ENCODE results near the gene DENND2D. TPM values are rescaled to one million over a fixed set of nuclear protein-coding genes. Genes with fewer than 3 reads are reported as not detected.

DENND2D gene
- polyA plus RNA-seq, 1 experiment: 1.3 TPM

DNA sequence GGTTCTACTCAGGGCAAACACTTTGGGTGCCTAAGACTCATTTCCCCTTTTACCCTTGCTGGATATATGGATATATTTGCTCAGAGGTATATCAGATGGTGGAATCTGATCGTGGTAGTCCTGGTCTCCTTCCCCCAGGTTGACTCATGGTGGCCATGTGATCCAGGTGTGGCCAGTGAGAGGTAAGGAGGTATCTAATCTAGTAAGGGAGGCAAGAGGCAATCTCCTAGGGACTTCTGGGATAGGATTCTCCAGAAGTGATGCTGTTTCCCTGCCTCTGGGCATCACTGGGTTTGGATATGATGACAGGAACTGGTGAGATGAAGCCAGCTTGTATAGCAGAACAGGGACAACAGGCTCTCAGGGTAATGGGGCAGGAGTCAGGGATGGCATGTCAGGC, 8.5 kb upstream of the DENND2D start:
- no peak overlapping the region for H3K27ac ChIP-seq (ENCODE audit: low read depth, low read length)
- DNase-seq (ENCODE audit: low read depth, low spot score): no peak
- no peak overlapping the region for H3K4me3 ChIP-seq (ENCODE audit: low read depth, low read length)
- POLR2A ChIA-PET: no interaction called here
- no peaks in the 10 kb centered on the region; the same call in 1 of the 2 replicates for H3K9me3 ChIP-seq (ENCODE audit: control insufficient read depth, insufficient read depth, low read length)
- TF ChIP-seq, protein P1, sequence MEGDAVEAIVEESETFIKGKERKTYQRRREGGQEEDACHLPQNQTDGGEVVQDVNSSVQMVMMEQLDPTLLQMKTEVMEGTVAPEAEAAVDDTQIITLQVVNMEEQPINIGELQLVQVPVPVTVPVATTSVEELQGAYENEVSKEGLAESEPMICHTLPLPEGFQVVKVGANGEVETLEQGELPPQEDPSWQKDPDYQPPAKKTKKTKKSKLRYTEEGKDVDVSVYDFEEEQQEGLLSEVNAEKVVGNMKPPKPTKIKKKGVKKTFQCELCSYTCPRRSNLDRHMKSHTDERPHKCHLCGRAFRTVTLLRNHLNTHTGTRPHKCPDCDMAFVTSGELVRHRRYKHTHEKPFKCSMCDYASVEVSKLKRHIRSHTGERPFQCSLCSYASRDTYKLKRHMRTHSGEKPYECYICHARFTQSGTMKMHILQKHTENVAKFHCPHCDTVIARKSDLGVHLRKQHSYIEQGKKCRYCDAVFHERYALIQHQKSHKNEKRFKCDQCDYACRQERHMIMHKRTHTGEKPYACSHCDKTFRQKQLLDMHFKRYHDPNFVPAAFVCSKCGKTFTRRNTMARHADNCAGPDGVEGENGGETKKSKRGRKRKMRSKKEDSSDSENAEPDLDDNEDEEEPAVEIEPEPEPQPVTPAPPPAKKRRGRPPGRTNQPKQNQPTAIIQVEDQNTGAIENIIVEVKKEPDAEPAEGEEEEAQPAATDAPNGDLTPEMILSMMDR (IDR thresholded peaks at IDR 0.05; ENCODE audit: low read depth, low read length): no peak
- peaks cover 15% of the 10 kb centered on the region for H3K27me3 ChIP-seq (ENCODE audit: control insufficient read depth, insufficient read depth, low read length)
- CTCF ChIA-PET: no interaction called here

DNA sequence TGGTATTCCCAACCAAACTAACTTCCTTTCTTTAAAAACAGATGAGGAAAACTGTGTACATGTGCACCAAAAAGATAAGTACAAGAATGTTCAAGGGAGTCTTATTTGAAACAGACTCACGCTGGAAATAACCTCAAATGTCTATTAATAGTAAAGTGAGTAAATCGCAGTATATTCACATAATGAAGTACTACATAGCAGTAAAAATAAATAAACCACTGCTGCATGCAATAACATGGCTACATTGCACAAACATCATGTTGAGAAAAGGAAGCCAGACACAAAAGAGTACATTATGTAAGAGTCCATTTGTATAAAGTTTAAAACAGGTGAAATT, 5.2 kb upstream of the DENND2D start:
- H3K9me3 ChIP-seq (ENCODE audit: control insufficient read depth, insufficient read depth, low read length): no peaks in the 10 kb centered on the region; the same call in 1 of the 2 replicates
- CTCF ChIA-PET: no interaction called here
- DNase-seq (ENCODE audit: low read depth, low spot score): no peak
- H3K27ac ChIP-seq (ENCODE audit: low read depth, low read length): no peak overlapping the region
- H3K27me3 ChIP-seq (ENCODE audit: control insufficient read depth, insufficient read depth, low read length): peaks cover 26% of the 10 kb centered on the region
- no peak overlapping the region for H3K4me3 ChIP-seq (ENCODE audit: low read depth, low read length)
- POLR2A ChIA-PET: no interaction called here
- TF ChIP-seq, protein P1 (IDR thresholded peaks at IDR 0.05; ENCODE audit: low read depth, low read length): no peak

DNA sequence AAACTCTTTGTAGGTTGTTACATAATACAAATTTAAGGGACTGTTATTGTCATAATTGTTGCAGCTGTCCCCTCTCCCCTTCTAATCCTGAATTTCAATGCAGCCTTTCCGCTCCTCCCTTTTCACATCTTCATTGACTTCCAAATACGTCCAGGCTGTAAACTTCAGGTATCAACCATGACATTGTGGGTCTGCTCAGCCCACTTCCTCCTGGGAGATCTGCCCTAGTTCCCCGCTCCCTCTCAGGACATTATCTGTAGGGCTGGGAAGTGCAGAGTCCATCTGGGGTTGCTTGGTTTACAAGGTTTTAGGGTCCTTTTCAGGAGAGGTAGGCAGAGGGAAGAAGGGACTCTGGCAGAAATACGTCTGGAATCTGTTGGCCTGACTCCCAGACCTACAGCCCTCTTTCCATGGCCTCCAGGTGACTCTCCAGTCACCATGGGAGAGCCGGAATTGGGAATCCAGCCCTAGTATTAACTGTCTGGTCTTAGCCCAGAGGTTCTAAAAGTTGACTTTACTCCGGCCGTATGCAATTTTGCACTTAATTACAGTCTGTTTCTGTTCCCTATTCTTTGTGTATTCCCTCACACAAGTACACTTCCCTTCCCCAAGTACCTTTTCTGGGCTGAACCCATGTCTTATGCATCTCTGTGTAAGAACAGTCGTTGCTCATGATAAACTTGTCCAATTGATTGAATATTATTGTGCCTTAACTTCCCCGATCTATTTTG, 4.7 kb upstream of the DENND2D start:
- ChIA-PET CTCF (no interaction called here), POLR2A (no interaction called here)
- no peak for DNase-seq (ENCODE audit: low read depth, low spot score)
- H3K27ac ChIP-seq (ENCODE audit: low read depth, low read length): no peak overlapping the region
- H3K27me3 ChIP-seq (ENCODE audit: control insufficient read depth, insufficient read depth, low read length): peaks cover 26% of the 10 kb centered on the region
- H3K9me3 ChIP-seq (ENCODE audit: control insufficient read depth, insufficient read depth, low read length): no peaks in the 10 kb centered on the region; the same call in 1 of the 2 replicates
- TF ChIP-seq, protein P1 (IDR thresholded peaks at IDR 0.05; ENCODE audit: low read depth, low read length): no peak
- no peak overlapping the region for H3K4me3 ChIP-seq (ENCODE audit: low read depth, low read length)

DNA sequence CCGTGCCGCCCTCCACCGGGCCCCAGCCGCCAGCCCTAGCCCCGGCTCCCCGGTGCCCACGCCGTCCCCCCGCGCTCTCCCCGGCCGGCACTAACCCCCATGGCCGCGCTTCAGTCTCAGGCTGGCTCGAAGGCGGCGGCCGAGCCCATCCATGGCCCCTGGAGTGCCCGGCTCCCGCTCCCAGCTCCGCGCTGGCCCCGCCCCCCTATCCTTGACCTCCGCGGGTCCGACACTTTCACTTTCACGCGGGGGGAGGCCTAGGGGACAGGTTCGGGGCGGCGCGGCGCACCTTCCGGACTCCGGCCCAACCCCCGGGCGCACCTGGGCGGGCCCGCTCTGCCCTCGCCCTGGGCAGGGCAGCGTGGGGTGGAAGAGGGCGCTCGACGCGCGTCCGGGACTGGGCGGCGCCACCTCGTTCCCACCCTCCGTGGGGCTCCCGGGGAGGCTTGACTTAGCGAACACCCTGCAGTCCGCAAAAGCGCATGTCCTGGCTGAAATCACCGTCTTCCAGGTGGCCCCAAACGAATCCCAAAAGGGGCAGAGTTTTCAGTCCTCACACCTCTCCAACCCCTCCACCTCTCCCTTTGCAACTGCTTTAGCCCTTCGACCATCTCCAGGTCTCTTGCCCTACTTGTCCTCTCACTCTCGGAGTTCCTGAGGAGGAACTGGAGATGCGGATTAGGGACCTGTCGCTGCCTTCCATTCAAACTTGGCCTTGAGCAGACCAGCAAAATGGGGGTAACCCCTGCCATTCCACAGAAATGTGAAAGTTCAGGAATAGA, 3.9 kb upstream of the DENND2D start:
- Histone ChIP-seq H3K27ac (ENCODE audit: low read depth, low read length) (no peak overlapping the region), H3K9me3 (ENCODE audit: control insufficient read depth, insufficient read depth, low read length) (no peaks in the 10 kb centered on the region; the same call in 1 of the 2 replicates), H3K27me3 (ENCODE audit: control insufficient read depth, insufficient read depth, low read length) (peaks cover 26% of the 10 kb centered on the region), H3K4me3 (ENCODE audit: low read depth, low read length) (peak overlapping the region; percentile 54)
- ChIA-PET POLR2A (no interaction called here), CTCF (interaction anchor here (0.7 kb wide), 1 partner anchor 174 kb away, joined by 3 read pairs; no protein-coding TSS in a partner anchor)
- DNase-seq (ENCODE audit: low read depth, low spot score): no peak
- TF ChIP-seq, protein P1 (IDR thresholded peaks at IDR 0.05; ENCODE audit: low read depth, low read length): no peak

DNA sequence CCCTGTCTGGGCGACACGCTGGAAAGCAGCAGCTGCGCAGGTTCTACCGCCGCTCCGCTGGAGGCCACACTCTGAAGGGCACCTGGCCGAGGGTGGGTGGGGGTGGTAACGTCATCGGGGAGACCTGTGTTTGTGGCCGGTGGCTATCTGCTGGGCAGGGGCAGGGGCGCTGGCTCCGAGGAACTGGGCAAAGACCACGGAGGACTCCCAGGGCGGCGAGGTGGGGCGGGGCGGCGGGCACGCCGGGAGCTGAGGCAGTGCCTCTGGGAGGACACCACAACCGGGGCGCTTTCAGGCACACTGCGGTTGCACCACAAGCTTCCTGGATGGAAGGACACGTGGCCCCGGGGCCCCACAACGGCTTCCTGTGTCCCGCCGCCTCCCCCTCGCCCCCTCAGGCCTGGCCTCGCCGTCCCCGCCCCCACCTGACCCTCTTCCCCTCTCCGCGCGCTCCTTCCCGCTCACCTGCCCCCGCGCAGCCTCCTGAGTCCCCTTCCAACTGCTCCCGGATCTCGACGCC, 3.3 kb upstream of the DENND2D start:
- H3K4me3 ChIP-seq (ENCODE audit: low read depth, low read length): peak overlapping the region; percentile 54
- POLR2A ChIA-PET: no interaction called here
- CTCF ChIA-PET: interaction anchor here (0.7 kb wide), 1 partner anchor 173 kb away, joined by 3 read pairs; no protein-coding TSS in a partner anchor
- no peaks in the 10 kb centered on the region; the same call in 1 of the 2 replicates for H3K9me3 ChIP-seq (ENCODE audit: control insufficient read depth, insufficient read depth, low read length)
- H3K27me3 ChIP-seq (ENCODE audit: control insufficient read depth, insufficient read depth, low read length): peaks cover 28% of the 10 kb centered on the region
- DNase-seq (ENCODE audit: low read depth, low spot score): no peak
- no peak overlapping the region for H3K27ac ChIP-seq (ENCODE audit: low read depth, low read length)
- TF ChIP-seq, protein P1 (IDR thresholded peaks at IDR 0.05; ENCODE audit: low read depth, low read length): no peak

Measured in AG04450 (cell line).